Left hindlimb (tissue), 1 donor: ENCODE measurements around the gene AGK.
"Not testable (repeated sequence)": the region's sequence is repeated elsewhere in the genome, so short reads cannot be mapped to it uniquely, and the experiment has no call there.

Experiments used
- DNase-seq: peaks from one replicate; pipeline ENCODE4 v3.0.0-alpha.2; 2018

The AGK gene

GRCh38 chr7:141688043-141688442 is 136.8 kb downstream of the AGK start:
- DNase-seq: no peak

- DNase-seq: not testable (repeated sequence)
Measured at GRCh38 chr7:141689072-141689825, 138.0 kb downstream of the AGK start.

DNA sequence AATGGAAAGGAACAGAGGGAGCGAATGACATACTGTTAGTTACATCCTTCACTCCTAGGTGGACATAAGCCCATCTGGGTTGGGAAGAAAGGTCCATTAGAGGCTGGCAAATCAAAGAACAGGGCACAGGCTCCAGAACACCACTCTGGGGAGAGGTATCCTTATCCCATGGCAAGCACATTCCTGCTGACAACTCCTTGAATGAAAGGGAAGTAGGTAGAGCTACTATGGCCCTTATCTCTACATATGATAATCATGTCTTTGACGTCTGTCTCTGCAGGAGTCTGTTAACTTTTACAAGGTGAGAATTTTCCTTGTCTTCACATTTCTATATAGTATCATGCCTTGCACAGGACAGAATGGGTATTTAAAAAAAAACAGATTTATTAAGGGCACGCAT is 140.3 kb downstream of the AGK start:
- no peak for DNase-seq

DNA sequence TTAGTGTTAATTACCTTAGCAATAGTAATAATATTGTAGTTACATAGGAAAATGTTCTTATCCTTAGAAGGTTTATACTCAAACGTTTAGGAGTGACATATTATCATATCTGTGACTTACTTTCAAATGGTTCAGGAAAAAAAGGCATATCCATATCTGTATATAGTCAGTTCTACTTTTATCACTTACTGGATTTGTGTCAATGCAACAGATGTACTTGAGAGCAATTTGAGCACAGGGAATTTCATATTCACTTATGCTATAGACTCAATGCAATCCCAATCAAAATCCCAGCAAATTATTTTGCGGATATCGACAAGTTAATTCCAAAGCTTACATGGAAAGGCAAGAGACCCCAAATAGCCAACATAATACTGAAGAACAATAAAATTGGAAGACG is 140.8 kb downstream of the AGK start:
- no peak for DNase-seq

DNA sequence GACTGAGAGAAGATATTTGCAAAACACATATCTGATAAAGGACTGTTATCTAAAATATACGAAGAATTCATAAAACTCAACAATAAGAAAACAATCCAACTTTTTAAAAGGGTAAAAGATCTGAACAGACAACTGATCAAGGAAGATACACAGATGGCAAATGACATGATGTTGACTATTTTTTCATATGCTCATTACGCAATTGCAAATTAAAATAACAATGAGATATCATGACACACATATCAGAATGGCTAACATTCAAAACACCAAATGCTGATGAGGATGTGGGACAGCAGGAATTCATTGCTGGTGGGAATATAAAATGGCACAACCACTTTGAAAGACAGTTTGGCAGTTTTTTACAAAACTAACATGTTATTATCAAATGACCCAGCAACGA is 141.9 kb downstream of the AGK start:
- no peak for DNase-seq

GRCh38 chr7:141695803-141696289 is 144.6 kb downstream of the AGK start:
- no peak for DNase-seq

DNA sequence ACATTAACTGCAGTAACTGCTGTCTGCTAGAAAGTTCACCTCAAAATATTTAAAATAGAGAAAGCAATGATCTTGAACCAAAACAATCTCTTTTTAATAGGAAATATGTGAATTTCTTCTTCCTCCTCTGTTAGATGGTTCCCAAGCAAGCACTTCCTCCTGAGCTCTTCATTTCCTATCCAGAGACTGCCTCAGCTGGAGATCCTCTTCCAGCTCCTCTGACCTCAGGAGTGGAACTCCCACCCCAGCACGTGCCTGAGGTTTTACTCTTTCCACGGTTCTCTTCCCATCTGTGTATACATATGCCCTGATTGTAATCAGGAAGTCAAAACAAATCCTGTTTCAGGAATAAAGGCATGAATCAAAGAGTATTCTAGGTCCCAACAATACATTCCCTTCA is 145.1 kb downstream of the AGK start:
- no peak for DNase-seq

DNA sequence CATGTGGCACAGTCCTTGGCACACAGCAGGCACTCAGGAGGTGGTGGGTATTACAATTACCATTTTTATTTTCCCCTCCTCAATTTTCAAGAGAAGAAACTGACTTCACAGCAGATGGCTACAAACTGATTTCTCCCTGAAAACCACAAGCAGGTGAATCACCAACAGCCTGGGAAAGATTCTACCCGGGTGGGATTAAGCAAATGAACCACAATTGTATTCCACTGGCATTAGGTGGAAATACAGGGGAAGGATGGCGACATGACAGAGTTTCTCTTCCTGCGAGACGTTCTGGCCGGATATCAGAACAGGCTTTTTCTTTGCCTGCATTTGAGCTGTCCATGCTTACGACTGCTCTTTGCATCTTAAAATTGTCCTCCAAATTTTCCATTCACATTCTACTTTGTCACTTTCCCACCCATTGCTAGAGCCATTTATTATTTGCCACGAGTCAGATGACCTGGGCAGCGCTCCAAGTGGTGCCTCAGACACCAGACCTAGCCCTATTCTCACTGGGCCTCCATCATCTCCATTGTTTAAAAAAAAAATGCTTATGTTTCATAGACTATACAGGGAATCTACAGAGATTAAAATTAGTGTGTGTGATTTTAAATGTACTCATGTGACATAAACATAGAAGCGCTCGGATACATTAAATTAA is 146.1 kb downstream of the AGK start:
- no peak for DNase-seq

- no peak for DNase-seq
Measured at GRCh38 chr7:141698247-141699015, 147.2 kb downstream of the AGK start.

DNA sequence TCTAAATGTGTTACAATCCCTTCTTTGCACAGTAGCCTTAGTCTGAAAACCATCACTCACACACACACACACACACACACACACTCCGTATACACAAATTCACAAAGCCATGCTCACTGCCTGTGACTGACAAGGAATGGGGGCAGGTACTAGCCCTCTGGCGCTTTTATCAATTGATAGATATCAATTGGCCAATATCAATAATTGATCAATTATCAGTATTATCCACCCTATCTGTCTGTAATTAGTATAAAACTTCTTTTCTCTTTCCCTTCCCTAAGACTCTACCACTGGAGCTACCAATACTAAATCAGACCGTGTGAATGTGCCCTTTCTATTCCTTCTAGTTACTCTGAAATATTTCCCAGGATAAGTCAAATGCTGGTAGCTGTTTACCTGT is 148.7 kb downstream of the AGK start:
- no peak for DNase-seq

DNA sequence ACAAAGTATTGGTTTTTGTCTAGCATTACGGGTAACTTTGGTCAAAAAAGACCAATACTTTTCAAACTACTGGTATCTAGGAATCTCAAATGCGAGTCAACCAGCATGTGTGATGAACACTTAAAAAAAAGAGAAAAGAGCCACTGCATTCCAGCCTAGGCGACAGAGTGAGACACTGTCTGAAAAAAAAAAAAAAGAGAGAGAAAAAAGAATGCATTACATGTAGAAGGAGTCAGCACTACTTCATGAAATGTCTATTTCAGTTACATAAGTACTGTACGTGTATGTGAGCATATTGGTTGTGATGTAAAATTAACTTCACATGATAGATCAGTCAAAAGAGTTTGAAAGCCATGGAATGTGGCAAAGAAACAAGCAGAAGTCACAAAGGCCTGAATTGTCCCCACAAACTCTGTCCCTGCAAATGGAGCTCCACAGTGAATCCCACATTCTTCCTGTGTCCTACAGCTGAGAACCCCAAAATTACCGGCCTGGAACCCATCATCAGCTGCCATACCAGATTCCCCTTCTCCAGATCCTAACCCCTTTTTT is 149.2 kb downstream of the AGK start:
- DNase-seq: no peak

GRCh38 chr7:141700848-141701371 is 149.7 kb downstream of the AGK start:
- DNase-seq: no peak

- peak; percentile 57 for DNase-seq
Measured at GRCh38 chr7:141701489-141702046, 150.4 kb downstream of the AGK start.

- DNase-seq: peak; percentile 55
Measured at GRCh38 chr7:141702047-141702567, 150.9 kb downstream of the AGK start, which contains the start of gene DENND11. Gene DENND11, minus strand, starts transcription at chr7:141702166. Its CDS starts 13 bp downstream, at chr7:141702153.

DNA sequence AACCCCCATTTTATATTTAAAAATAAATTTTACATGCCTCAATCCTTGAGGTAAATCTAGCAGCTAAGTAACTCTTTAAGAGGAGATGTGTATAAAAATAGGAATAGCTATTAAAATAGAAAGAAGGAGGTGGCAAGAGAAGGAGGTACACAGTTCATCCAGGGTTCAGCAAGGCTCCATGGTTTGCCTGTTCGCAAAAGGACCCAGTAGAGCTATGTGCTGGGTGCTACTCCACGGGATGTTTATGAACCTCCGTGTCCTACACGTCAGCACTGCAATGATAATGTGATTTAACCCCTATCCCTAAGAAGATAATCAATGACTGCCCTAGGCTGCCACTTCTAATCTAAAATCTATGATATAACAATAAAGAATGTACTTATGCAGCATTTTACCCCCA is 151.7 kb downstream of the AGK start:
- DNase-seq: no peak

GRCh38 chr7:141704112-141704511 is 152.9 kb downstream of the AGK start:
- no peak for DNase-seq

GRCh38 chr7:141704741-141705140 is 153.5 kb downstream of the AGK start:
- DNase-seq: no peak
